Endothelial cell of hepatic sinusoid (primary cell): Measurements from ENCODE around the gene TSPOAP1.

ENCODE experiments used
- in situ Hi-C: cut with HindIII; loops from 2 replicates; pipeline ENCODE4 v1.10.0; 2017; ENCODE audit warnings: low sequenced_read_pairs

The TSPOAP1 gene

GRCh38 chr17:58328195-58329034 is at the start of gene TSPOAP1:
TSPOAP1 (minus strand) TSS chr17:58328795; CDS start chr17:58327920, 875 bp downstream.
- in situ Hi-C loops: no loop called here

- in situ Hi-C loops: no loop called here
These were observed 49.1 kb upstream of the TSPOAP1 start for GRCh38 chr17:58377661-58378060.

- in situ Hi-C loops: no loop called here
These were observed 48.6 kb upstream of the TSPOAP1 start for GRCh38 chr17:58377093-58377601.

- in situ Hi-C loops: no loop called here
These were observed 47.9 kb upstream of the TSPOAP1 start for GRCh38 chr17:58376472-58377000.

- in situ Hi-C loops: no loop called here
These were observed 47.2 kb upstream of the TSPOAP1 start for GRCh38 chr17:58375811-58376210.

GRCh38 chr17:58375256-58375655 is 46.7 kb upstream of the TSPOAP1 start:
- in situ Hi-C loops: no loop called here

- in situ Hi-C loops: no loop called here
These were observed 45.3 kb upstream of the TSPOAP1 start for GRCh38 chr17:58373923-58374322.

GRCh38 chr17:58373003-58373402 is 44.4 kb upstream of the TSPOAP1 start:
- in situ Hi-C loops: no loop called here

- in situ Hi-C loops: no loop called here
These were observed 42.8 kb upstream of the TSPOAP1 start for GRCh38 chr17:58371300-58371950.

- in situ Hi-C loops: no loop called here
These were observed 42.1 kb upstream of the TSPOAP1 start for GRCh38 chr17:58370716-58371115.

- in situ Hi-C loops: no loop called here
These were observed 41.7 kb upstream of the TSPOAP1 start for GRCh38 chr17:58370309-58370708.

GRCh38 chr17:58369214-58370031 is 40.8 kb upstream of the TSPOAP1 start:
- in situ Hi-C loops: no loop called here

- in situ Hi-C loops: no loop called here
These were observed 40.2 kb upstream of the TSPOAP1 start for GRCh38 chr17:58368860-58369213.

GRCh38 chr17:58367461-58367860 is 38.9 kb upstream of the TSPOAP1 start:
- in situ Hi-C loops: no loop called here

- in situ Hi-C loops: no loop called here
These were observed 37.5 kb upstream of the TSPOAP1 start for GRCh38 chr17:58365980-58366595.

- in situ Hi-C loops: no loop called here
These were observed 36.8 kb upstream of the TSPOAP1 start for GRCh38 chr17:58365185-58365979.

- in situ Hi-C loops: no loop called here
These were observed 35.8 kb upstream of the TSPOAP1 start for GRCh38 chr17:58364270-58364942.

GRCh38 chr17:58363457-58364185 is 35.0 kb upstream of the TSPOAP1 start:
- in situ Hi-C loops: no loop called here
